ENCODE data around the gene SLC37A1. TPM values are rescaled to one million over a fixed set of nuclear protein-coding genes. Genes with fewer than 3 reads are reported as not detected.

The SLC37A1 gene
- total RNA-seq, 6 experiments from 2014 or later = not detected

GRCh38 chr21:42574234-42575027 is 60.8 kb downstream of the SLC37A1 start:
- peaks cover 62% of the 10 kb centered on the region for H3K9me3 Mint-ChIP-seq
- H3K27ac Mint-ChIP-seq = no peak overlapping the region
- peaks cover 5% of the 10 kb centered on the region; the same call in 1 of the 2 replicates for H3K36me3 Mint-ChIP-seq (ENCODE audit: low read depth)
- TF ChIP-seq CTCF (IDR thresholded peaks at IDR 0.05) = peak; percentile 22; the same call in 1 of the 2 replicates
- H3K4me3 Mint-ChIP-seq = no peak overlapping the region
- H3K4me1 Mint-ChIP-seq (ENCODE audit: low read depth) = no peaks in the 10 kb centered on the region
- no peak for DNase-seq
- peaks cover 2% of the 10 kb centered on the region for H3K27me3 Mint-ChIP-seq (ENCODE audit: insufficient read depth)

- Mint-ChIP-seq H3K27me3 (ENCODE audit: insufficient read depth) (peaks cover 2% of the 10 kb centered on the region), H3K9me3 (peaks cover 59% of the 10 kb centered on the region)
Measured at GRCh38 chr21:42575111-42575510, 61.5 kb downstream of the SLC37A1 start.

GRCh38 chr21:42576639-42577038 is 63.0 kb downstream of the SLC37A1 start:
- Mint-ChIP-seq H3K36me3 (ENCODE audit: low read depth) (peaks cover 5% of the 10 kb centered on the region; the same call in 1 of the 2 replicates), H3K27me3 (ENCODE audit: insufficient read depth) (peaks cover 2% of the 10 kb centered on the region), H3K9me3 (peaks cover 60% of the 10 kb centered on the region), H3K4me3 (no peak overlapping the region), H3K4me1 (ENCODE audit: low read depth) (no peaks in the 10 kb centered on the region), H3K27ac (no peak overlapping the region)
- DNase-seq = no peak
- no peak for TF ChIP-seq CTCF (IDR thresholded peaks at IDR 0.05)

More at GRCh38 chr21:42575111-42575510, 61.5 kb downstream of the SLC37A1 start:
- no peak for DNase-seq
- TF ChIP-seq CTCF (IDR thresholded peaks at IDR 0.05) = no peak
- H3K27ac Mint-ChIP-seq = no peak overlapping the region
- H3K4me3 Mint-ChIP-seq = no peak overlapping the region
- peaks cover 5% of the 10 kb centered on the region; the same call in 1 of the 2 replicates for H3K36me3 Mint-ChIP-seq (ENCODE audit: low read depth)
- H3K4me1 Mint-ChIP-seq (ENCODE audit: low read depth) = no peaks in the 10 kb centered on the region

GRCh38 chr21:42578034-42578433 is 64.4 kb downstream of the SLC37A1 start:
- H3K36me3 Mint-ChIP-seq (ENCODE audit: low read depth) = no peaks in the 10 kb centered on the region

GRCh38 chr21:42578761-42579415 is 65.2 kb downstream of the SLC37A1 start:
- Mint-ChIP-seq H3K9me3 (peaks cover 50% of the 10 kb centered on the region), H3K27ac (no peak overlapping the region), H3K4me1 (ENCODE audit: low read depth) (no peaks in the 10 kb centered on the region), H3K27me3 (ENCODE audit: insufficient read depth) (no peaks in the 10 kb centered on the region), H3K36me3 (ENCODE audit: low read depth) (no peaks in the 10 kb centered on the region), H3K4me3 (no peak overlapping the region)
- no peak for TF ChIP-seq CTCF (IDR thresholded peaks at IDR 0.05)
- DNase-seq = no peak

More at GRCh38 chr21:42578034-42578433, 64.4 kb downstream of the SLC37A1 start:
- Mint-ChIP-seq H3K27ac (no peak overlapping the region), H3K4me1 (ENCODE audit: low read depth) (no peaks in the 10 kb centered on the region), H3K4me3 (no peak overlapping the region), H3K27me3 (ENCODE audit: insufficient read depth) (no peaks in the 10 kb centered on the region; the same call in 1 of the 2 replicates), H3K9me3 (peaks cover 56% of the 10 kb centered on the region)
- TF ChIP-seq CTCF (IDR thresholded peaks at IDR 0.05) = no peak
- DNase-seq = no peak
